ENCODE results near the gene ERF.

The ERF gene

DNA sequence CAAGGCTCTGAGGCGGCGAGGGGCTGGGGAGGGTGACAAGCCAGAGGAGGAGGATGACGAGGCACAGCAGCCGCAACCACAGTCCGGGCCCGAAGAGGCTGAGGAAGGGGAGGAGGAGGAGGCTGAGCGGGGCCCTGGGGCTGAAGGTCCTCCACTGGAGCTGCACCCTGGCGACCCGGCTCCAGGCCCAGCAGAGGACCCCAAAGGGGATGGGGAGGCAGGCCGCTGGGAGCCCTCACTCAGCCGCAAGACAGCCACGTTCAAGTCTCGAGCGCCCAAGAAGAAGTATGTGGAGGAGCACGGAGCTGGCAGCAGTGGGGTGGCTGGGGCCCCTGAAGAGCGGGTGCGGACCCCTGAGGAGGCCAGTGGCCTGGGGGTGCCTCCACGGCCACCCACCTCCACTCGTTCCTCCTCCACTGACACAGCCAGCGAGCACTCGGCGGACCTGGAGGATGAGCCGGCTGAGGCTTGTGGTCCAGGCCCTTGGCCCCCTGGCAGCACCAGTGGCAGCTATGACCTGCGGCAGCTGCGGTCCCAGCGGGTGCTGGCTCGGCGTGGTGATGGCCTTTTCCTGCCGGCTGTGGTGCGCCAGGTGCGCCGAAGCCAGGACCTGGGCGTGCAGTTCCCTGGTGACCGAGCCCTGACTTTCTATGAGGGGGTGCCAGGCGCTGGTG lies 17.1 kb upstream of the ERF start:
- peak overlapping the region in 1 of 7 experiments; percentile 70 for H3K4me3 ChIP-seq (ENCODE audit: control insufficient read depth in 1 of 7, extremely low read depth in 1 of 7, insufficient read depth in 4 of 7, low read depth in 2 of 7, low read length in 6 of 7)
- ChIA-PET CTCF (interaction anchor here (0.8 to 2.1 kb wide), 4 partner anchors 7 to 26 kb away, joined by 3 to 21 read pairs (median 8); no protein-coding TSS in a partner anchor), POLR2A (interaction anchor here (0.6 kb wide), 1 partner anchor 8 kb away, joined by 3 read pairs; no protein-coding TSS in a partner anchor)
- peak overlapping the region in 1 of 2 experiments; percentile 58 for H3K27ac ChIP-seq (ENCODE audit: insufficient read depth in 1 of 2, low read depth in 1 of 2, low read length in 2 of 2, poor library complexity in 1 of 2, severe bottlenecking in 2 of 2)
- DNase-seq = peak in 2 of 3 donors; percentile 50
- no peaks in the 10 kb centered on the region for H3K9me3 ChIP-seq (ENCODE audit: control extremely low read depth in 1 of 5, control insufficient read depth in 4 of 5, insufficient read depth in 2 of 5, low read depth in 1 of 5, low read length in 4 of 5)
- peaks cover 0 to 50% (median 25%) of the 10 kb centered on the region in 4 experiments for H3K36me3 ChIP-seq (ENCODE audit: control insufficient read depth in 4 of 4, insufficient read depth in 4 of 4, low read length in 3 of 4)
- H3K4me1 ChIP-seq (ENCODE audit: control extremely low read depth in 1 of 4, control insufficient read depth in 4 of 4, insufficient read depth in 4 of 4, low read length in 3 of 4) = peaks cover 7 to 57% (median 40%) of the 10 kb centered on the region in 4 experiments
- no peaks in the 10 kb centered on the region for H3K27me3 ChIP-seq (replicated peaks in 2 of 5; ENCODE audit: control insufficient read depth in 4 of 5, insufficient read depth in 5 of 5, low read length in 4 of 5)
- 84% methylated on average over 32 of the region's 35 CpGs for WGBS (ENCODE audit: insufficient coverage)

- WGBS (ENCODE audit: insufficient coverage) = 43% methylated on average over 3 of the region's 3 CpGs
- H3K4me1 ChIP-seq (ENCODE audit: control extremely low read depth in 1 of 4, control insufficient read depth in 4 of 4, insufficient read depth in 4 of 4, low read length in 3 of 4) = peaks cover 7 to 47% (median 35%) of the 10 kb centered on the region in 4 experiments
- no peak for DNase-seq
Measured at GRCh38 chr19:42271045-42271419, 16.1 kb upstream of the ERF start.

DNA sequence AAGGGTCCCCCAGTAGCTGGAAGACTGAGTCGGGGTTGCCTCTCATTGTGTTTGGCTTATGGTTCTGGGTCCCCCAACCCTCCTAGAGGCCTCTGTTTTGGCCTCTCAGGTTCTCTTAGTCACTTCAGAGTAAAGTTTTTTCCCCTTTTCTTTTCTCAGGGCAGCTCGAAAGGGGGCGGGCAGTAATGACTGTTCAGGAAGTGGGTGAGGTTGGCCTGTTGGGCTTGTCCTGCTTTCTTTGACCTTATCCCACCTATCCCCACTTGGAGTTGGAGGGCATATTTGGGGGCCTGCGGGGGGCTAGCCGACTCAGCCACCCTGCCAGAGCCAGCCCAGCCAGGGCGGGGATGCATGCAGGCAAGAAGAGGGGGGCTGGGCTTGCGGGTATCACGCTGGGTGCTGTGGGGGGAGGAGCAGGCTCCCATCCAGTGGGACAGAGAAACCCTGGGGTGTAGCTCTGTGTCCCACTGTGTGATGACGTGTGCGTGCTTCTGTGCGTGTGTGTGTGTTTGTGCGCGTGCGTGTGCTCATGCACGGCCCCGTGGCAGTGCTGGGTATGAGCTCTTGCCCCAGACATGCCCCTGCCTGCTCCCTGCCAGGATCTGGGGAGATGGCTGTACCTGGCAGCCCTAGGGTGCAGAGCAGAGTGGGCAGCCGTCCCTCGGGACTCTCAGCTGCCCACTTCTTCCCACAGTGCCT lies 15.6 kb upstream of the ERF start:
- peak overlapping the region; percentile 20 to 81 (median 70) for H3K4me3 ChIP-seq (ENCODE audit: control insufficient read depth in 1 of 7, extremely low read depth in 1 of 7, insufficient read depth in 4 of 7, low read depth in 2 of 7, low read length in 6 of 7)
- H3K27ac ChIP-seq (ENCODE audit: insufficient read depth in 1 of 2, low read depth in 1 of 2, low read length in 2 of 2, poor library complexity in 1 of 2, severe bottlenecking in 2 of 2) = peak overlapping the region; percentile 88 to 97
- peaks cover 0 to 39% (median 23%) of the 10 kb centered on the region in 4 experiments for H3K36me3 ChIP-seq (ENCODE audit: control insufficient read depth in 4 of 4, insufficient read depth in 4 of 4, low read length in 3 of 4)
- WGBS (ENCODE audit: insufficient coverage) = 2% methylated on average over 8 of the region's 18 CpGs
- no peaks in the 10 kb centered on the region for H3K27me3 ChIP-seq (replicated peaks in 2 of 5; ENCODE audit: control insufficient read depth in 4 of 5, insufficient read depth in 5 of 5, low read length in 4 of 5)
- DNase-seq = peak; percentile 63 to 90 (median 84)
- no peaks in the 10 kb centered on the region for H3K9me3 ChIP-seq (ENCODE audit: control extremely low read depth in 1 of 5, control insufficient read depth in 4 of 5, insufficient read depth in 2 of 5, low read depth in 1 of 5, low read length in 4 of 5)
- CTCF ChIA-PET = interaction anchor here (0.8 to 2.1 kb wide), 10 partner anchors 9 to 162 kb away, joined by 3 to 21 read pairs (median 3); no protein-coding TSS in a partner anchor
- H3K4me1 ChIP-seq (ENCODE audit: control extremely low read depth in 1 of 4, control insufficient read depth in 4 of 4, insufficient read depth in 4 of 4, low read length in 3 of 4) = peaks cover 7 to 43% (median 33%) of the 10 kb centered on the region in 4 experiments
- POLR2A ChIA-PET = interaction anchor here (0.9 to 2.3 kb wide), 5 partner anchors 9 to 25 kb away, joined by 4 to 12 read pairs (median 5); no protein-coding TSS in a partner anchor

More at GRCh38 chr19:42271045-42271419, 16.1 kb upstream of the ERF start:
- ChIA-PET CTCF (interaction anchor here (1.0 to 2.1 kb wide), 7 partner anchors 8 to 26 kb away, joined by 3 to 21 read pairs (median 3); no protein-coding TSS in a partner anchor), POLR2A (interaction anchor here (1.1 to 2.3 kb wide), 4 partner anchors 9 to 26 kb away, joined by 4 to 12 read pairs (median 6); no protein-coding TSS in a partner anchor)
- Histone ChIP-seq H3K9me3 (ENCODE audit: control extremely low read depth in 1 of 5, control insufficient read depth in 4 of 5, insufficient read depth in 2 of 5, low read depth in 1 of 5, low read length in 4 of 5) (no peaks in the 10 kb centered on the region), H3K27me3 (replicated peaks in 2 of 5; ENCODE audit: control insufficient read depth in 4 of 5, insufficient read depth in 5 of 5, low read length in 4 of 5) (no peaks in the 10 kb centered on the region), H3K4me3 (ENCODE audit: control insufficient read depth in 1 of 7, extremely low read depth in 1 of 7, insufficient read depth in 4 of 7, low read depth in 2 of 7, low read length in 6 of 7) (peak overlapping the region in 6 of 7 experiments; percentile 52 to 81 (median 70)), H3K36me3 (ENCODE audit: control insufficient read depth in 4 of 4, insufficient read depth in 4 of 4, low read length in 3 of 4) (peaks cover 0 to 42% (median 25%) of the 10 kb centered on the region in 4 experiments), H3K27ac (ENCODE audit: insufficient read depth in 1 of 2, low read depth in 1 of 2, low read length in 2 of 2, poor library complexity in 1 of 2, severe bottlenecking in 2 of 2) (peak overlapping the region in 1 of 2 experiments; percentile 97)

DNA sequence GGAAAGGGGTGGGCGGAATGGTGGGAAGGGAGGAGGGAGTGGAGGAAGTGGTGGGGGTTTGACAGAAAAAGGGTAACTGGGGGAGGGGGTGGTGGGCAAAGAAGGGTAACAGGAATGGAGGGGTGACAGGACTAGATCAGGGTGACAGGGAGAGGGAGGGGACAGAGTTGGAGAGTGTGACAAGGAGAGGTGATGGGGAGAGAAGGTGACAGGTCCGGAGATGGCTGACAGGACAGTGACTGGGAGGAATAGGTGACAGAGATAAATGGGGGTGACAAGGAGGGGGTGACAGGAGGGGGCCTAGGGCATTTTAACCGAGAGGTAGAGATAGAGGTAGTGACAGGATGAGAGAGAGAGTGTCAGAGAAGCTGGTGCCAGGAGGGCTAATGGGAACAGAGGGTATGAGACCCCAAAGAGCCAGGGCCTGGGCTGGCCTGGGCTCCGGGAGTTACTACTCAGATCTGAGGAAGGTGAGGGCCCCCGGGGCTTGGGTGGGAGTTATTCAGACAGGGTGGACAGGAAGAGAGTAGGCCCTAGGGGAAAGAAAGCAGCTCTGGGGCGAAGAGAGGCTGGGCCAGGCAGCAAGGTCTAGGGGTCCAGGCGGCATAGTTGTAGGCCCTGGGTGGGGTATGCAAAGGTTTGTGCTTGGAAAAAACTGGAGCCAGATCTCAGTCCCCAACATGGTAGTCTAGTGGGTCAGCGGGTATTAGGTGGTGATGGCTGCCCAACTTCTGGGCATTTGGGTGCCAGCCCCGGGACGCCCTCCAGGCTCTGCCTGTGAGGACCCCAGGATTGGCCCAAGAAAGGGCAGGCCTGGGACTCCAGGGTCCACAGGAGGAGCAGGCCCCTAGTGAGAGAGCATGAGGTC lies 14.8 kb upstream of the ERF start:
- POLR2A ChIA-PET = interaction anchor here (0.9 to 2.3 kb wide), 7 partner anchors 9 to 25 kb away, joined by 4 to 12 read pairs (median 4); partner anchors contain the start of gene ERF
- WGBS (ENCODE audit: insufficient coverage) = 41% methylated on average over 8 of the region's 10 CpGs
- no peaks in the 10 kb centered on the region for H3K9me3 ChIP-seq (ENCODE audit: control extremely low read depth in 1 of 5, control insufficient read depth in 4 of 5, insufficient read depth in 2 of 5, low read depth in 1 of 5, low read length in 4 of 5)
- H3K36me3 ChIP-seq (ENCODE audit: control insufficient read depth in 4 of 4, insufficient read depth in 4 of 4, low read length in 3 of 4) = peaks cover 0 to 33% (median 18%) of the 10 kb centered on the region in 4 experiments
- H3K27me3 ChIP-seq (replicated peaks in 2 of 5; ENCODE audit: control insufficient read depth in 4 of 5, insufficient read depth in 5 of 5, low read length in 4 of 5) = no peaks in the 10 kb centered on the region
- no peak for DNase-seq
- H3K4me3 ChIP-seq (ENCODE audit: control insufficient read depth in 1 of 7, extremely low read depth in 1 of 7, insufficient read depth in 4 of 7, low read depth in 2 of 7, low read length in 6 of 7) = peak overlapping the region; percentile 20 to 81 (median 70)
- CTCF ChIA-PET = interaction anchor here (0.6 to 2.1 kb wide), 11 partner anchors 10 to 161 kb away, joined by 3 to 21 read pairs (median 3); no protein-coding TSS in a partner anchor
- peak overlapping the region; percentile 88 to 97 for H3K27ac ChIP-seq (ENCODE audit: insufficient read depth in 1 of 2, low read depth in 1 of 2, low read length in 2 of 2, poor library complexity in 1 of 2, severe bottlenecking in 2 of 2)
- peaks cover 7 to 39% (median 33%) of the 10 kb centered on the region in 4 experiments for H3K4me1 ChIP-seq (ENCODE audit: control extremely low read depth in 1 of 4, control insufficient read depth in 4 of 4, insufficient read depth in 4 of 4, low read length in 3 of 4)

- DNase-seq = peak; percentile 100
- ChIA-PET POLR2A (interaction anchor here (0.7 to 2.3 kb wide), 4 partner anchors 11 to 34 kb away, joined by 3 to 12 read pairs (median 4); partner anchors contain the start of gene ERF), CTCF (interaction anchor here (0.6 to 1.1 kb wide), 2 partner anchors 10 to 17 kb away, joined by 3 read pairs; no protein-coding TSS in a partner anchor)
- 0% methylated on average over 25 of the region's 52 CpGs for WGBS (ENCODE audit: insufficient coverage)
- H3K9me3 ChIP-seq (ENCODE audit: control extremely low read depth in 1 of 5, control insufficient read depth in 4 of 5, insufficient read depth in 2 of 5, low read depth in 1 of 5, low read length in 4 of 5) = no peaks in the 10 kb centered on the region
- peaks cover 0 to 24% (median 11%) of the 10 kb centered on the region in 4 experiments for H3K36me3 ChIP-seq (ENCODE audit: control insufficient read depth in 4 of 4, insufficient read depth in 4 of 4, low read length in 3 of 4)
- peak within 1 kb of the TSS; percentile 74 to 93 (median 81) for H3K4me3 ChIP-seq (ENCODE audit: control insufficient read depth in 1 of 7, extremely low read depth in 1 of 7, insufficient read depth in 4 of 7, low read depth in 2 of 7, low read length in 6 of 7)
- H3K27me3 ChIP-seq (replicated peaks in 2 of 5; ENCODE audit: control insufficient read depth in 4 of 5, insufficient read depth in 5 of 5, low read length in 4 of 5) = no peaks in the 10 kb centered on the region
- H3K4me1 ChIP-seq (ENCODE audit: control extremely low read depth in 1 of 4, control insufficient read depth in 4 of 4, insufficient read depth in 4 of 4, low read length in 3 of 4) = peaks cover 7 to 37% (median 33%) of the 10 kb centered on the region in 4 experiments
- H3K27ac ChIP-seq (ENCODE audit: insufficient read depth in 1 of 2, low read depth in 1 of 2, low read length in 2 of 2, poor library complexity in 1 of 2, severe bottlenecking in 2 of 2) = peak within 1 kb of the TSS; percentile 99
Measured at GRCh38 chr19:42268704-42269477, 14.0 kb upstream of the ERF start, which contains the start of gene CIC. TSS of gene CIC (plus strand) at chr19:42269252. CDS start at chr19:42271784, 2,532 bp downstream.
